Panc1 (cell line): Measurements from ENCODE around the gene CAMK1G. TPM values are rescaled to one million over a fixed set of nuclear protein-coding genes. Genes with fewer than 3 reads are reported as not detected.

Experiments
- ATAC-seq: fragments of 200-7000 bp; cut with Tn5 transposase; 2 replicates; pipeline ENCODE4 v1.9.1; 2020; ENCODE audit warnings: mild to moderate bottlenecking, moderate library complexity
- BruUV-seq: library from RNA; stranded (reverse); fragments of 400-500 nt; replicated peaks from 2 replicates; lab custom pipeline; 2021; lab: Mats Ljungman, UMichigan
- CTCF ChIA-PET: fragments of 300-600 bp; sonication (Branson Sonifier 250); formaldehyde crosslinking; loops from one replicate; lab custom pipeline; 2022; ENCODE audit warnings: antibody characterized with exemption; lab: Charles Lee
- POLR2A ChIA-PET: fragments of 300-600 bp; sonication (Branson Sonifier 250); formaldehyde crosslinking; loops from one replicate; lab custom pipeline; 2022; ENCODE audit warnings: antibody characterized with exemption; lab: Charles Lee
- DNase-seq: peaks from one replicate; pipeline ENCODE4 v3.0.0-alpha.2; 2010; ENCODE audit warnings: low read depth, low spot score
- H3K27ac ChIP-seq: 2 replicates; pipeline ENCODE4 v1.5.1; 2011; ENCODE audit warnings: mild to moderate bottlenecking, low read length, inconsistent platforms
- H3K27me3 ChIP-seq: fragments of 200-500 bp; sonication (Bioruptor generic); 2 replicates; pipeline ENCODE4 v1.6.0; 2014; ENCODE audit warnings: low read length, inconsistent platforms; ENCODE audit not compliant: control insufficient read depth, insufficient read depth
- H3K36me3 ChIP-seq: fragments of 200-500 bp; sonication (Bioruptor generic); 2 replicates; pipeline ENCODE4 v1.5.1; 2014; ENCODE audit warnings: inconsistent platforms, mild to moderate bottlenecking, low read length, moderate library complexity; ENCODE audit not compliant: control insufficient read depth, insufficient read depth
- H3K4me1 ChIP-seq: 2 replicates; pipeline ENCODE4 v1.5.1; 2011; ENCODE audit warnings: inconsistent platforms, mild to moderate bottlenecking, low read length, moderate library complexity; ENCODE audit not compliant: control insufficient read depth, insufficient read depth
- H3K4me3 ChIP-seq, 2 experiments: 2 replicates each; pipeline ENCODE4 v1.5.1; 2011 to 2012; ENCODE audit warnings: low read depth in 2 of 2, low read length in 2 of 2, mild to moderate bottlenecking in 2 of 2, inconsistent platforms in 1 of 2, moderate library complexity in 1 of 2
- H3K9me3 ChIP-seq: fragments of 200-500 bp; sonication (Bioruptor generic); 2 replicates; pipeline ENCODE4 v1.5.1; 2014; ENCODE audit warnings: low read depth, mild to moderate bottlenecking, inconsistent platforms, low read length, moderate library complexity; ENCODE audit not compliant: control insufficient read depth, insufficient read depth
- CTCF ChIP-seq: fragments of 450-650 bp; IDR thresholded peaks from 2 replicates; pipeline ENCODE4 v1.5.1; 2017; ENCODE audit warnings: mild to moderate bottlenecking
- POLR2AphosphoS5 ChIP-seq: IDR thresholded peaks from 2 replicates; pipeline ENCODE4 v1.6.1; 2012; ENCODE audit warnings: mild to moderate bottlenecking, low read depth, low read length, moderate library complexity
- REST ChIP-seq, 2 experiments: IDR thresholded peaks; 2 replicates each; pipeline ENCODE4 v1.6.1; 2011 to 2012; ENCODE audit warnings: low read depth in 2 of 2, control low read depth in 1 of 2, low read length in 1 of 2, mild to moderate bottlenecking in 1 of 2, moderate library complexity in 1 of 2; ENCODE audit not compliant: insufficient read depth in 1 of 2
- SIN3A ChIP-seq: IDR thresholded peaks from 2 replicates; pipeline ENCODE4 v1.6.1; 2012; ENCODE audit warnings: low read depth, mild to moderate bottlenecking, low read length, moderate library complexity, borderline replicate concordance; ENCODE audit not compliant: insufficient read depth
- TCF7L2 ChIP-seq: IDR thresholded peaks from 2 replicates; pipeline ENCODE4 v1.6.1; 2011; ENCODE audit warnings: mild to moderate bottlenecking, low read depth, low read length, inconsistent platforms
- in situ Hi-C: cut with HindIII; loops from 2 replicates; pipeline ENCODE4 v1.10.0; 2016; ENCODE audit warnings: low sequenced_read_pairs, low pct_unique_long_range_greater_than_20kb
- intact Hi-C: fragments of 100-400 bp; cut with micrococcal nuclease; formaldehyde crosslinking; loops from one replicate; pipeline ENCODE4 v1.10.0; 2022; ENCODE audit not compliant: unreplicated experiment
- total RNA-seq: library from RNA; stranded (reverse); gene quantifications from one replicate; pipeline ENCODE4 v1.2.1, GENCODE V29; 2021; ENCODE audit not compliant: unreplicated experiment

Gene CAMK1G
- total RNA-seq, 1 experiment from 2014 or later = not detected

GRCh38 chr1:209610631-209610905 lies 27.1 kb downstream of the CAMK1G start:
- Histone ChIP-seq H3K27ac (no peak overlapping the region), H3K4me1 (no peaks in the 10 kb centered on the region), H3K27me3 (no peaks in the 10 kb centered on the region; the same call in 1 of the 2 replicates), H3K36me3 (no peaks in the 10 kb centered on the region), H3K4me3 (no peak overlapping the region), H3K9me3 (no peaks in the 10 kb centered on the region)
- CTCF ChIA-PET = no interaction called here
- POLR2A ChIA-PET = no interaction called here
- intact Hi-C loops = no loop called here
- DNase-seq (no peak), ATAC-seq (no peak)
- in situ Hi-C loops = no loop called here
- TF ChIP-seq POLR2AphosphoS5 (no peak), TCF7L2 (no peak), REST (IDR thresholded peaks at IDR 0.05; ENCODE audit: insufficient read depth in 1 of 2, low read depth in 2 of 2, low read length in 1 of 2) (no peak), SIN3A (no peak), CTCF (no peak)
- no TSS peak for BruUV-seq

GRCh38 chr1:209611771-209612570 lies 28.5 kb downstream of the CAMK1G start:
- Histone ChIP-seq H3K4me1 (no peaks in the 10 kb centered on the region), H3K4me3 (no peak overlapping the region), H3K9me3 (no peaks in the 10 kb centered on the region), H3K27me3 (no peaks in the 10 kb centered on the region; the same call in 1 of the 2 replicates), H3K36me3 (no peaks in the 10 kb centered on the region), H3K27ac (no peak overlapping the region)
- ChIA-PET POLR2A (no interaction called here), CTCF (interaction anchor here (0.6 kb wide), 1 partner anchor 10 kb away, joined by 3 read pairs; no protein-coding TSS in a partner anchor)
- no peak for TF ChIP-seq CTCF
- no peak for TF ChIP-seq SIN3A
- TF ChIP-seq POLR2AphosphoS5 = no peak
- TF ChIP-seq REST (IDR thresholded peaks at IDR 0.05; ENCODE audit: insufficient read depth in 1 of 2, low read depth in 2 of 2, low read length in 1 of 2) = no peak
- no peak for TF ChIP-seq TCF7L2
- ATAC-seq (no peak; the same call in 1 of the 2 replicates), DNase-seq (no peak)
- in situ Hi-C loops = no loop called here
- BruUV-seq = no TSS peak
- intact Hi-C loops = no loop called here
